Right lobe of liver (tissue), 6 donors: ENCODE measurements around the gene PVR. TPM values are rescaled to one million over a fixed set of nuclear protein-coding genes. Genes with fewer than 3 reads are reported as not detected.
A peak's percentile ranks its signal among the peaks of the same experiment; 100 is the strongest.

Experiments used
- ATAC-seq, 4 donors: fragments of 200-7000 bp; cut with Tn5 transposase; one replicate each; pipeline ENCODE4 v1.9.1; 2020; ENCODE audit warnings: mild to moderate bottlenecking in 4 of 4, moderate library complexity in 4 of 4
- DNase-seq, 3 donors: peaks; one replicate each; pipeline ENCODE4 v3.0.0-alpha.2; 2020
- H3K27ac ChIP-seq, 3 donors: fragments of 200-600 bp; one replicate each; pipeline ENCODE4 v1.8.0; 2022
- H3K27me3 ChIP-seq, 2 donors: fragments of 200-600 bp; one replicate each; pipeline ENCODE4 v1.8.0; 2022
- H3K36me3 ChIP-seq, 4 donors: fragments of 200-600 bp; sonication (generic) in 1 of 4; one replicate each; pipeline versions ENCODE4 v1.5.1 to v1.8.0; 2017 to 2022; ENCODE audit warnings: control low read depth in 1 of 4
- H3K4me1 ChIP-seq, 4 donors: fragments of 200-600 bp; sonication (generic) in 1 of 4; one replicate each; pipeline versions ENCODE4 v1.5.1 to v1.8.0; 2017 to 2022; ENCODE audit warnings: control low read depth in 1 of 4
- H3K4me3 ChIP-seq, 3 donors: fragments of 200-600 bp; one replicate each; pipeline ENCODE4 v1.8.0; 2022
- H3K9me3 ChIP-seq, 4 donors: fragments of 200-600 bp; sonication (generic) in 1 of 4; one replicate each; pipeline versions ENCODE4 v1.5.1 to v1.8.0; 2017 to 2022; ENCODE audit warnings: control low read depth in 1 of 4
- CTCF ChIP-seq, 4 donors: fragments of 200-600 bp in 3 of 4; fragments of 450-650 bp in 1 of 4; IDR thresholded peaks; one replicate each; pipeline versions ENCODE4 v1.5.1 to v1.8.0; 2016 to 2022; ENCODE audit warnings: antibody characterized with exemption in 4 of 4, mild to moderate bottlenecking in 2 of 4
- POLR2A ChIP-seq: fragments of 450-650 bp; IDR thresholded peaks from one replicate; pipeline ENCODE4 v1.6.1; 2017; ENCODE audit warnings: antibody characterized with exemption, mild to moderate bottlenecking
- WGBS: methylation state at CpG from one replicate; pipeline ENCODE4 v1.1.6; 2018; ENCODE audit warnings: low coverage, low lambda C conversion rate; ENCODE audit not compliant: insufficient coverage; ENCODE audit errors: missing lambda C conversion rate; 5-methylcytosine and 5-hydroxymethylcytosine counted together
- intact Hi-C, 2 donors: fragments of 100-400 bp; cut with DNase I; formaldehyde crosslinking; loops; one replicate each; pipeline versions ENCODE4 v1.11.2 to v1.14.1; 2022
- total RNA-seq, 6 experiments: library from RNA; depleted of rRNA in 2 of 6; stranded (reverse); fragments of >200 nt in 2 of 6; fragmentation: NEBNext Ultra II Directional in 3 of 6; extraction: Animal tissue kit (Norgen Biotek cat#: 25700) in 3 of 6; gene quantifications; one replicate each; pipeline versions ENCODE4 v1.1.0 to v1.2.4, GENCODE V29; 2016 to 2023
- donor health status: DM: no; HTN: yes; CAD: no.
- donor health status: DM: no; HTN: no; CAD: no.
- donor health status: DM: no; HTN: no; CAD: no.
- donor health status: DM: no; HTN: yes; CAD: no.
- donor health status: DM: no; HTN: yes; CAD: no.

The PVR gene
- total RNA-seq, 6 experiments from 2014 or later = 26.6 to 66.6 (median 55.5) TPM

- H3K4me3 ChIP-seq = no peak overlapping the region
- H3K36me3 ChIP-seq = no peaks in the 10 kb centered on the region
- TF ChIP-seq CTCF (IDR thresholded peaks at IDR 0.05) = no peak
- no peak for TF ChIP-seq POLR2A
- ATAC-seq (no peak), DNase-seq (no peak)
- no peaks in the 10 kb centered on the region for H3K9me3 ChIP-seq
- H3K4me1 ChIP-seq = peaks cover 0 to 6% (median 0%) of the 10 kb centered on the region in 4 donors
- intact Hi-C loops = no loop called here
- H3K27ac ChIP-seq = no peak overlapping the region
- 74% methylated on average over 3 of the region's 3 CpGs for WGBS
- H3K27me3 ChIP-seq = no peaks in the 10 kb centered on the region
These were observed 44.8 kb upstream of the PVR start for GRCh38 chr19:44598880-44599279.

- 80% methylated on average over 4 of the region's 4 CpGs for WGBS
- H3K36me3 ChIP-seq = no peaks in the 10 kb centered on the region
- H3K4me3 ChIP-seq = no peak overlapping the region
- ATAC-seq (no peak), DNase-seq (no peak)
- H3K4me1 ChIP-seq = peaks cover 0 to 6% (median 0%) of the 10 kb centered on the region in 4 donors
- intact Hi-C loops = no loop called here
- H3K9me3 ChIP-seq = no peaks in the 10 kb centered on the region
- no peak overlapping the region for H3K27ac ChIP-seq
- TF ChIP-seq CTCF (IDR thresholded peaks at IDR 0.05) (no peak), POLR2A (no peak)
- H3K27me3 ChIP-seq = no peaks in the 10 kb centered on the region
These were observed 43.2 kb upstream of the PVR start for GRCh38 chr19:44600466-44600865.

DNA sequence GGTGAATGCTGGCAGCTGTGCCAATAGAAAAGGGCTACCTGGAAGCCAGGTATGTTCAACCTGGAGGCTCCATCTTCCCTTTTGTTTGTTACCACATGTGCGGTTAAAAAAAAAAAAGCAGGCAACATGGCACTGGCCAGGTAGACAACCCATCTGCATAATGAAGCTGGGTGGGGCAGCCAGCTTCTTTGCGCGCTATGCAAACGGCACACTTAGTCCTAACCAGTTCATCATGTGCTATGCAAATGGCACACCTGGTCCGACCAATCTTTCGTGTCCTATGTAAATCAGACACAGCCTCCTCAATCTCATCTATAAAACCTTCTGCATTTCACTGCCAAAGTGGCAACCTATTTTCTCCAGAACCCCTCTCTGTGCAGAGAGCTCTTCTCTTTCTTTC, 41.6 kb upstream of the PVR start:
- H3K4me1 ChIP-seq = peaks cover 0 to 5% (median 0%) of the 10 kb centered on the region in 4 donors
- no peak for ATAC-seq
- no peaks in the 10 kb centered on the region for H3K36me3 ChIP-seq
- intact Hi-C loops = no loop called here
- no peak overlapping the region for H3K27ac ChIP-seq
- no peaks in the 10 kb centered on the region for H3K9me3 ChIP-seq
- DNase-seq = no peak
- no peak overlapping the region for H3K4me3 ChIP-seq
- no peaks in the 10 kb centered on the region for H3K27me3 ChIP-seq
- TF ChIP-seq POLR2A (no peak), CTCF (IDR thresholded peaks at IDR 0.05) (no peak)
- WGBS = 87% methylated on average over 6 of the region's 6 CpGs

DNA sequence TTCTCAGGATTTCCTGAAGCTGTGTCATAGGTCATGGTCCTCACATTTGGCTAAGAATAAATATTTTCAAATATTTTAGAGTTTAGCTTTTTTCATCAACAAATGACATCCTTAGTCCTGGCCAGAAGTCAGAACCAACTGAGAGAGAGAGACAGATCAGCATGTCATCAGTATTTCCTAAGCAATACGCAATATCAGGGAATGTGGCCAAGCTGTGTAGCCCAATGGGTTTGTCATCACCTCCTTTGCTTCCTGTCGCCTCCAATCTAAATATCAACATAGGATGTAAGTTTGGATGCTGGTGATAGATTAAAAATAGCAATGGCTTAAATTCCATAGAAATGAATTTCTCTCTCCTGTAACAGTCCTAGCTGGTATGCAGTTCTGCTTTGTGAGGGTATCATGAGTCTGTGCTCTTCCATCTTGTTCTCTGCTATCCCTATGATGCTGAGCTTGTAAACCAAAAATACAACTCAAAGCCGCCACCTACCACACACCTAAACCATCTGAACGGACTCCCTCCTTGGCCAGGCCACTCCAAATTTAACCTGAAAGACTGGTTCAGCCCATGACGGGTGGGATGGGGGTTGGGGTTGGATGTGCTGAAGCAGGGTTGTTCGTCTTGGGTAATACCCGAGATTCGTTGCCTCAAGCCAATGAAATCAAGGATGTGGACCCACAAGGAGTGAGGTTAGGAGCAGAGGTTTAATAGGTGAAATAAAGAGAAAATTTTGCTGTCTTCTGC, 40.3 kb upstream of the PVR start:
- no peak overlapping the region for H3K27ac ChIP-seq
- no peaks in the 10 kb centered on the region for H3K9me3 ChIP-seq
- WGBS = 65% methylated on average over 7 of the region's 8 CpGs
- DNase-seq (no peak), ATAC-seq (peak; percentile 54 to 69 (median 56))
- H3K36me3 ChIP-seq = no peaks in the 10 kb centered on the region
- TF ChIP-seq POLR2A (no peak), CTCF (IDR thresholded peaks at IDR 0.05) (no peak)
- intact Hi-C loops = no loop called here
- H3K4me1 ChIP-seq = peaks cover 0 to 8% (median 0%) of the 10 kb centered on the region in 4 donors
- H3K4me3 ChIP-seq = no peak overlapping the region
- no peaks in the 10 kb centered on the region for H3K27me3 ChIP-seq
